ENCODE data around the gene IL10.

Gene IL10

DNA sequence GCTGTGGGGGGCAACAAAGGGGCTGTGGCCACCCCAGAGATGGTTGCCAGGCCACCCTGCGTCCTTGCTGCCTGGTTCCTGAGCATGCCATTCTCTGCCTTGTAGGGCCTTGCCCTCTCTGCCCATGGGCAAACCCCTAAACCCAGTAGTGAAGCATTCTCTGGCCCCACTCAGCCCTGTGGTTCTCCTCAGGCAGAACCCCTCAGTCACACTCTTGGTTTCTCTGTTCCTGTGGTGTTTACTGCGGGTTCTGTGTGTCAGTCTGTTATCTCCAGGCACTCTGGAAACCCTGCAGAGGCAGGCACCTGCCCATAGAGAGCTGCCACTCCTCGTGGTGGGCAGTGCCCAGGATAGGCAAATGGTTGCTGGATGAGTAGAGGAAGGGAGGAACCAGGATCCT lies 42.8 kb downstream of the IL10 start:
- DNase-seq, result no peak

GRCh38 chr1:206729050-206729449 lies 43.2 kb downstream of the IL10 start:
- no peak for DNase-seq

GRCh38 chr1:206728697-206728987 lies 43.7 kb downstream of the IL10 start:
- no peak for DNase-seq

GRCh38 chr1:206727981-206728696 lies 44.2 kb downstream of the IL10 start:
- DNase-seq, result no peak

- no peak for DNase-seq
Measured at GRCh38 chr1:206725109-206725963, 47.0 kb downstream of the IL10 start.

- DNase-seq, result no peak
Measured at GRCh38 chr1:206723805-206724472, 48.4 kb downstream of the IL10 start.

DNA sequence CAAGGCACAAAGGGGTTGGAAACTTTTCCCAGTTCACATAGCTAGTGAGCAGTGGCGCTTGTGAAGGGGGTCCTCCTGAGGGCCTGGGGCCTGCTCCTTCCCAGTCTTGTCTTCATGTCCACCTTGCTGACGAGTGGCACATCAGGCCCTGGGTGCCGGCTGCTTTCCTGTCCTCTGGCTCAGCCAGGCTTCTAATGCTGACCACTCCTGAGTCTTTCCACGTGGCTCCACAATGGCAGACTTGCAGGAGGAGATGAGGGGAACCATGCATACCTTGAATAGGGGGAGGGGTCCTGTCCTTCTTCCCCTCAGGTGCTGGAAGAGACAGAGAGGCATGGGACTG lies 48.9 kb downstream of the IL10 start:
- DNase-seq, result no peak

- DNase-seq, result no peak
Measured at GRCh38 chr1:206722751-206723461, 49.4 kb downstream of the IL10 start.

GRCh38 chr1:206721454-206721853 lies 50.8 kb downstream of the IL10 start:
- no peak for DNase-seq

- DNase-seq, result no peak
Measured at GRCh38 chr1:206719169-206719839, 53.0 kb downstream of the IL10 start.

GRCh38 chr1:206717674-206717989 lies 54.7 kb downstream of the IL10 start:
- no peak for DNase-seq

All from NCI-H1105 treated with DMSO at 0.1 percent for 48 hours (cell line).